ENCODE results near the gene ATG16L2.

DNA sequence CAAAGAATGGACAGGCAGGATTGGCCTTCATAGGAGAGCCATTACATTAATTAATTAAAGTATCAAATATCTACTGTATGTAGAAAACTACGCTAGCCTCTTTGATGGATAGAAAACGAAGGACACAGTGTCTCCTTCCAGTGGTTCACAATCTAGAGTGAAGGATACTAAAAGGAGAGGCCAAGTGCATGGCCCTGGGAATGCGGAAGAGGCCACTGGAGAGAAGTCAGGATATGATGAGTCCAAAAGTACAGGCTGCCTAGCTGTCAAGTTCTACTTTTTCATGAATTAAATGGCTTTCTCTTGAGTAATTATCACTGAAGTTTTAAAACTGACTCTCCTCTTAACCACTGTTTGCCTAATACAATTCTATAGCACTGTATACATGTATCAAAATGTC, 41.9 kb downstream of the ATG16L2 start:
- TF ChIP-seq CTCF (IDR thresholded peaks at IDR 0.05) (no peak), POLR2A (IDR thresholded peaks at IDR 0.05) (no peak)

All from esophagus squamous epithelium (tissue), 4 donors.